ENCODE results near the gene SMLR1.

- TF ChIP-seq CTCF (IDR thresholded peaks at IDR 0.05; ENCODE audit: low read depth, low read length) (no peak), POLR2A (IDR thresholded peaks at IDR 0.05; ENCODE audit: extremely low read depth, insufficient read length) (no peak), MYC (IDR thresholded peaks at IDR 0.05; ENCODE audit: low read depth, low read length) (no peak), MAX (IDR thresholded peaks at IDR 0.05; ENCODE audit: low read depth, low read length) (no peak)
Observed at GRCh38 chr6:130810307-130811030, 16.7 kb upstream of the SMLR1 start.
